Stimulated activated CD8-positive, alpha-beta memory T cell treated with anti-CD3 and anti-CD28 coated beads, Interleukin-4, amount 100 ng/mL, for 1 hour (primary cell): Measurements from ENCODE around the gene SH3TC2.

Source experiments
- DNase-seq, 2 donors: peaks; one replicate each; pipeline ENCODE4 v3.0.0-alpha.2; 2020; ENCODE audit warnings: low read depth in 2 of 2, low spot score in 1 of 2

Gene SH3TC2

DNA sequence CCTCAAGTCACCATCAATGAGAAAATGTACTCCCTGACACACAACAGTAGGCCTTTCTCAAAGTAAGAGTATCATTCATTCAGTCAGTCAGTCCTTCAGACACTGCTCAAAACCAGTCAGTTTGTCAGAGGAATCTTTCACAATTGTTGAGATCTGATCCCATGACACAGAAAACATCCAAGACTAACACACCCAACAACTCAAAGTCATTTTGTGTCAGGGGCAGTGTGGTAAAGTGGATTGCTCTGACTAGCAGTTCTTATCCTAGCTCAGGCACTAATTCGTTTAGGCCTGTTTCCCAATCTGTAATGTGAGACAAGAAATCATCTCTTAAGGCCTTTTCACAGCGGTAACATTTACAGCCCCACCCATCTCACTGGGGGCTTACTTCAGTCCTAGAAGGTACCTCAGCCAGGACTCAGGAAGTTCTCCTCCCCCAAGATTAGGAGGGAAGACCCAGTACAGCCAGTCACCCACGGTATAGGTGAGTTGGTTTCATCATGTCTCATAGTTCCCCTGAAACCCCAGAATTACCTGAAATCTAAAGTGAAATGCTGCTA, 31.9 kb downstream of the SH3TC2 start:
- DNase-seq: no peak

DNA sequence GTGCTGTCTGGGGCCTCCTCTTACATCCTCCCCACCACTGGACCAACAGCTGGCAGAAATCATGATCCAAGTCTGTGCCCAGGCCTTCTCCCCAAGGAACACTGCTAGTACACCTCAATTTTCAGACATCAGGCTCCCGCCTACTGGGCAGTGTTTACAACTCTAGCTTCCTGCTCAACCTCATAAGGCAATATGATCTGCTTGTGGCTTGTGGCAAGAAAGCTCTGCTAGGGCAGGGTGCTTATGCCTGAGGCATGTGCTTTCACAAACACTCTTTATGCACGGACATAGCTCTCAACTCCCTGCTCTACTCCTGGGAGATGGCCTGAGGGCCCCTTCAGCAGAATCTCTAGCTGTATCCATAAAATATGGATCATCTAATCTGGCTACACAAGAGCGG, 32.5 kb downstream of the SH3TC2 start:
- DNase-seq: no peak

- no peak for DNase-seq
Measured at GRCh38 chr5:149028984-149029383, 33.9 kb downstream of the SH3TC2 start.

DNA sequence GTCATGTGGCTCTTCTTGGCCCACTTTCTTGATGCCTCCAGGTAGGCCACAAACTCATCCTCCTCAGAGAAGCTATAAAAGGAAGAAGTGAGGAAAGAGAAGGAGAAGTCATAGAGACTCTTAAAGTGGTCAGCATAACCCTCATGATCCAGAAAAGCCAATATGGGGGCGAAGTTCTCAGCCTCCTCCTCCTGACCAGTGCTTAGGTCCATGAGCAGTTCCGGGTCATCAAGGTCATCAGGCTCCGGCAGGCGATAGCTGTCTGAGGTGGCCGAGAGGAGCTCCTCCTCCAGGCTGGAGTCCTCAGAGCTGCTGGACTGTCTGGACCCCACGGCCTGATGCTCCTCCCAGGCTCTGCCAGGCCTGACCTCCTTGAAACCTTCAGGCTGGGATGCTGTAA, 34.7 kb downstream of the SH3TC2 start:
- no peak for DNase-seq

GRCh38 chr5:149027636-149028035, 35.2 kb downstream of the SH3TC2 start:
- no peak for DNase-seq

- no peak for DNase-seq
Measured at GRCh38 chr5:149024943-149025342, 37.9 kb downstream of the SH3TC2 start.

DNA sequence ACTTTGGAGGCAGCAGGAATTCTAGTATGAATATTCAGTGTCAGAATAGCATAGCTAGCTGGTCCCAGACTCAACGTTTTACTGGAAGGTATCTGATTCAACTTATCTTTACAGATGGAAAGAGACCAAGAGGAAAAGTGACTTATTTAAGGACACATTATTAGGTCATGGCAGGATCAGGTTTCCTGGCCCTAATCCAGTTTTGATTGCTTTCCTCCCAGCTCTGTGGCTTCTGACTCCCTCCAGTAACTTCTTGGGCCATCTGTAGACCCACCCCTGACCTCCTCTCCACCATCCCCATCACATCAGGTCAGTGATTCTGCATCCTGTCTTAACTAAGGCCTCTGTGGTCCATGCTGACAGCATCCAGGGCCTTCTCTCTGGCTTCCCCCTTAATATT, 38.4 kb downstream of the SH3TC2 start:
- DNase-seq: no peak

DNA sequence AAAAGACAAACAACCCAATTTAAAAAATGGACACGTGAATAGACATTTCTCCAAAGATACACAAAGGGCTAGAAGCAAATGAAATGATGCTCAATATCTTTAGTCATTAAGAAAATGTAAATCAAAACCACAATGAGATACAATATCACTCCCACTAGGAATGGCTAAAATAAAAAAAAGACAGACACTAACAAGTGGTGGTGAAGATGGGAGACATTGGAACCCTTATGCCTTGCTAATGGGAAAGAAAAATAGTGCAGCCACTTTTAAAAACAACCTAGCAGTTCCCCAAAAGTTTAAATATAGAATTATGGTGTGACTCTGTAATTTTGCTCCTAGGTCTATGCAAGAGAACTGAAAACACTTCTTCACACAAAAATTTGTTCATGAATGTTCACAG, 40.7 kb downstream of the SH3TC2 start:
- DNase-seq: no peak

DNA sequence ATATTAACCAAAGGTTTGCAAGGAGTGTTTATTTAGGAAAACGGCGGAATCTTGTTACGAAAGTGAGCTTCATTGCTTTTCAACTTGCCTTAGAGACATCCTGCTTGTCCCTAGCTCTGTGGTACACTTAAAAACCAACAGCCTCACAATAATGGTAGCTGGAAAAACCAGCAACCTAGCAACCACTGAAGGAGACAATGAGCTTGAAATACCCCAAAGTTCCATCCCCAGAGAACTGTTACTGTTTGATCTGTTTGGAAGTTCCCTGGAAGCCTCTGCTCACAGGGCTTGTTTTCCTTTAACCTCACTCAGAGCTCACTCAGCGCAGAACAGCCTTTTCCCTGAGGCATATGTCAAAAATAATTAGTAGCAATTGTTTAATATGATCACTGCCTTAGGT, 43.2 kb downstream of the SH3TC2 start:
- no peak for DNase-seq

- DNase-seq: no peak
Measured at GRCh38 chr5:149018909-149019443, 43.9 kb downstream of the SH3TC2 start.

- no peak for DNase-seq
Measured at GRCh38 chr5:149017636-149018035, 45.2 kb downstream of the SH3TC2 start.

DNA sequence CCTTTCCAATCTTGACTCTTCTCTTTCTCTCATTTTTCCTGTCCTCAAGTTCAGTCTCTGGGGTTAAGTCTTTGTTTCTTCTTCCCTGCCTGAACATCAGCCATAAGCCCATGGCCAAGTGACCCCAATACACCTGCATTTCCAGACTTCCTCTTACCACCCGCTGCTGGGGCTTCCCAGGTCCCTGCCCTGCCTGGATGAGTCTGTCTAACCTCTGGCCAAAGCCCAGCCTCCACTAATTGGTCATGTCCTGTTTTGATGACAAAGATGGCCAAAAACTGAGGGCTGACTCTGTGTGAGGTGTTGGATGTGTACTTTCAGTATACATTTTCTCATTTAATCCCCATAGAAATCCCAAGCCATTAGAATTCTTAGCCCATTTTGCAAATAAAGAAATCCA, 47.3 kb downstream of the SH3TC2 start:
- DNase-seq: no peak

- no peak for DNase-seq
Measured at GRCh38 chr5:149015126-149015525, 47.7 kb downstream of the SH3TC2 start.

DNA sequence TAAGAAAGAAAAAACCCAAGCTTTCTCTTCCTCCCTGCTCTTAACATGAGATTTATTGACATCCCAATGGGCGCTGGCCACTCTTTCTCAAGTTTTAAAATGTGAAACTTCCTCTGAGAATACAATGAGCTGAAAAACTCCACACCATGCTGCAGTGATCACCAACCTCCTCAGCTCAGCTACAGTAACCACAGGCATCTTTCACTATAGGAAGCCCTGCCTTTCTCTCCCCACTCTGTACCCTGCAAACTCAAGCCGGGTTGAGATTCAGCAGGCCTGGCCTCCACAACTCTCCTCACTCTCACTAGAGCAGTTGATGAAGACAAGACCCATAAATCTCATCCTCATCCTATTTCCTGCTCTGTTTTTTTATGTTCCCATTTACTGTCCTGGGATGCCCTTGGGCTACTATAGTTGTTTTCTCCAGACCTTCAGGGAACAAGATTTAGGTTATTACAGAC, 48.3 kb downstream of the SH3TC2 start:
- DNase-seq: no peak

DNA sequence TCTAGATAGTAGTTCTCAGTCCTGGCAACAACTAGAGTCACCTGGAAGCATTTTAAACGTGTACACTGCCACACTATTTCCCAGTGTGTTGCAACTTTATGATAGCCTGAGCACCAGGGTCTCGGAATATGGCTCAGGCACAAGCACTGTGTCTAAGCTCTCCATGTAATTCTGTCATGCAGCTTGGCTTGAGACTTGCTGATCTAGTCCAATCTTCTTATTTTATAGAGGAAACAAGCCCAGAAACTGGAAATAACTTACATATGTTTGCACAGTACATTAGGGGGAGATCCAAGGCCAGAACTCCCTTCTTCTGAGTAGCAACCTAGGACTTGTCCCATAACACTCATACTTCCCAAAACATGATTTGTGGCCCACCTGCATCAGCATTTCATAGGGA, 49.1 kb downstream of the SH3TC2 start:
- no peak for DNase-seq

DNA sequence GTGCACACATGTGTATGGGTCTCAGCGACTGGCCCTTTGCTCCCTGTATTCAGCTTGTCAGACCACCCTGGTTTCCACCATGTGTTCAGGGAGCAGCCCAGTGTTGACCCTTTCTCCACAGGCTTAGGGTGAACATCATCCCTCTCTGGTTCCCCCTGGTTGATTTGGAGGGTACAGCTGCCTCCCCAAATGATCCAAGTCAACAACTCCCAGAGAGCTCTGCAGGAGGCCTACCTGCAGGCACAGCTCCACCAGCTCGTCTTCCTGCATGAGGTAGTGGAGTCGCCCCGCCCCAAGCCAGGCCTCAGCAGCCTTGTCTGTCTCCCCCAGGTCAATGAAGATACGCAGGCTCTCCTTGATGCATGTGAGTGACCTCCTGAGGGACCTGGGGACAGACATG, 50.5 kb downstream of the SH3TC2 start:
- no peak for DNase-seq

- no peak for DNase-seq
Measured at GRCh38 chr5:149011728-149012127, 51.1 kb downstream of the SH3TC2 start.

DNA sequence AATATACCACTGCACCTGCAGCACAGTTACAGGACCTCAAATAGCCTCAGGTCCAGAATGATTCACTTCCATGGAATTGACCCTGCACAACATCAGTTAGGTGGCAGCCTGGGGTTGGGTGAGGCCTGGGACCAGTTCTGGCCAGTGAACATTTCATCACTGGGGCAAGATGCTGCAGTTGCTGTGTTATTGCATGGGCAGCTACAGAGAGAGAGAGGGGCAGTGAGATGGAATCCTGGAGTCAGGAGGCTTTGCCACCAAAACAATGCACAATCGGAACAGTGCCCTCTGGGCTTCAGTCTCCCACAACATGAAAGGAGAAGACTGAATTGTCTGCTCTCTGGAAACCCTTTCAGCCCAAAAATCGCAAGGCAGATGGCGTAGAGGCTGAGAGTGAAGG, 51.8 kb downstream of the SH3TC2 start:
- no peak for DNase-seq

DNA sequence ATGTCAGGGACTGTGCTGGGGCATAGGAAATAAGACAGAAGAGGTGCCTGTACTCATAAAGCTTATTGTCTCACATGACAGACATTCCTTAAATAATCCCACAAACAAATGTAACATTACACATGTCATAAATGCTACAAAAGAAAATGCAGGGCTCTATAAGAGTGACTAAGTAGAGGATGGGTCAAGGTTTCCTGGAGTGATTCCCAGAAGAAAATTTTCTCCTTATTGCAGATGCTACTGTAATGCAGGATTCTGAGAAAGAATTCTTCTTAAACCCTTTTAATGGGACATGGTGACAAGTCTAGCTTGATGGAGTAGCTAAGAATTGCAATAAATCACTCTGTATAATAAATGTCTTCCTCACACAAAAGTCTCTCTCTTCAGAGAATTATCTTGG, 55.7 kb downstream of the SH3TC2 start:
- no peak for DNase-seq

GRCh38 chr5:149006426-149006825, 56.4 kb downstream of the SH3TC2 start:
- no peak for DNase-seq

DNA sequence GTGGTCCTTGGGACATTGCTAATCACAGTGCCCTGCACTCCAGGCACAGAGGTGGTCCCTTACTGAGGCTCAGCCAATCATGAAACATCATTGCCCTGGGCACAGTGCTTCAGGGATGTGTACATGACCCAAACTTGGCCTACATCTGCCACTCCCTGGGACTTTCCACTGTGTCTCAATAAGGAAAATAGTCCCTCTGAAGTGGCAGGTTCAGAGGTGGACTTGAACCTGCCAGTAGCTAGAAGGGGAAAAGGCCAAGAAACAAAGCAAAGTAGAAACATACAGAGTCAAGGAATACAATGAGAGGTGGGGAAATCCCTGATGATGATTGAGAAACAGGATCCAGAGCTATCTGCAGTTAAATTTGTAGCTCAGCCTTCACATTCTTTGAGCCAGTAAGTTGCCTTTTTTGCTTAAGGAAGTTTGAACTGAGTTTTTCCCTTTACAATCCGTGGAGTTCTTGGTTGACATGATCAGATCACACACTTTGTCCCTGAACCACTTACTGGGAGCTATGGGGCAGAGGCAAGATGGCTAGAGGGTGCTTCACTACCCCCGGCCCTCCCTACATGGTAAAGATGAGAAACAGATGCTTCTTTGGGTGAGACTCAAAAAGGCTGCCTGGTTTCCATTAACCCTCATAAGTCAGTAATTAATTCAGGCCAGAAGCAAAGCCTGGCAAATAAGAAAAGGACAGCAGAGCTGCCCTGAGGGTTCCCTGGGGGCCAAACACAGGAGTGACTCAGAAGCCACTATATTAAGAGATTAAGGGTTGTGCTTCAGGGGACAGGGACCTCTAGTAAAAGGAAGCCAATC, 57.6 kb downstream of the SH3TC2 start:
- no peak for DNase-seq

- DNase-seq: no peak
Measured at GRCh38 chr5:149004559-149004958, 58.3 kb downstream of the SH3TC2 start.
